DMS79 (cell line): ENCODE results near the gene SIRT4.
A peak's percentile ranks its signal among the peaks of the same experiment; 100 is the strongest.
"Not testable (repeated sequence)": the region's sequence is repeated elsewhere in the genome, so short reads cannot be mapped to it uniquely, and the experiment has no call there.

Source experiments
- DNase-seq: peaks from one replicate; lab custom pipeline; 2025; lab: John Stamatoyannopoulos, UW

The SIRT4 gene

DNA sequence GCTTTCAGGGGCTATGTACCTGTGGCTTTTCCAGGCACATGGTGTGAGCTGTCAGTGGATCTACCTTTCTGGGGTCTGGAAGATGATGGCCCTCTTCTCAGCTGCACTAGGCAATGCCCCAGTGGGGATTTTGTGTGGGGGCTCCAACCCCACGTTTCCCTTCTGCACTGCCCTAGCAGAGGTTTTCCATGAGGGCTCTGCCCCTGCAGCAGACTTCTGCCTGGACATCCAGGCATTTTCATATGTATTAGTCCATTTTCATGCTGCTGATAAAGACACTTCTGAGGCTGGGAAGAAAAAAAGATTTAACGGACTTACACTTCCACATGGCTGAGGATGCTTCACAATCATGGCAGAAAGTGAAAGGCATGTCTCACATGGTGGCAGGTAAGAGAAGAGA lies 34.3 kb downstream of the SIRT4 start:
- not testable (repeated sequence) for DNase-seq

DNA sequence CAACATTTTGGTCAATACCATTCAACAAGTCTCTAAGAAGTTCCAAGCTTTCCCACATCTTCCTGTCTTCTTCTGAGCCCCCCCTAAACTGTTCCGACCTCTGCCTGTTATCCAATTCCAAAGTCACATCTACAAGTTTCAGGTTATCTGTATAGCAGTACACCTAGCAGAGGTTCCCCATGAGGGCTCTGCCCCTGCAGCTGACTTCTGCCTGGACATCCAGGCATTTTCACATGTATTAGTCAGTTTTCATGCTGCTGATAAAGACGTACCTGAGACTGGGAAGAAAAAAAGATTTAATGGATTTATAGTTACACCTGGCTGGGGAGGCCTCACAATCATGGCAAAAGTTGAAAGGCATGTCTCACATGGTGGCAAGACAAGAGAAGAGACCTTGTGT lies 35.6 kb downstream of the SIRT4 start:
- no peak for DNase-seq

DNA sequence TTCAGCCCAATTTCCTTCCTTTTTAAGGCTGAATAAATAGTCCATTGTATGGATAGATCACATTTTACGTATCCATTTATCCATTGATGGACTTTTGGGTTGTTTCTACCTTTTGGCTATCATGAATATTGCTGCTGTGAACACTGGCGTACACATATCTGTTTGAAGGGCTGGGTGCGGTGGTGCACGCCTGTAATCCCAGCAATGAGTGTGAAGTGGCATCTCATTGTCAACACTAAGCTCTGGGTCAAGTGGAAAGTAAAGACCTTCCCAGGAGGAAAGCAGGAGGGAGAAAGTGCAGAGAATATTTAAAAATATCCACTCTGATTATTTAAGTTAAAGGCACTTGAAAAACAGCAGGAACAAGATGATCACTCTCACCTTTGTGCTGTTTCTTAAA lies 37.1 kb downstream of the SIRT4 start:
- no peak for DNase-seq

DNA sequence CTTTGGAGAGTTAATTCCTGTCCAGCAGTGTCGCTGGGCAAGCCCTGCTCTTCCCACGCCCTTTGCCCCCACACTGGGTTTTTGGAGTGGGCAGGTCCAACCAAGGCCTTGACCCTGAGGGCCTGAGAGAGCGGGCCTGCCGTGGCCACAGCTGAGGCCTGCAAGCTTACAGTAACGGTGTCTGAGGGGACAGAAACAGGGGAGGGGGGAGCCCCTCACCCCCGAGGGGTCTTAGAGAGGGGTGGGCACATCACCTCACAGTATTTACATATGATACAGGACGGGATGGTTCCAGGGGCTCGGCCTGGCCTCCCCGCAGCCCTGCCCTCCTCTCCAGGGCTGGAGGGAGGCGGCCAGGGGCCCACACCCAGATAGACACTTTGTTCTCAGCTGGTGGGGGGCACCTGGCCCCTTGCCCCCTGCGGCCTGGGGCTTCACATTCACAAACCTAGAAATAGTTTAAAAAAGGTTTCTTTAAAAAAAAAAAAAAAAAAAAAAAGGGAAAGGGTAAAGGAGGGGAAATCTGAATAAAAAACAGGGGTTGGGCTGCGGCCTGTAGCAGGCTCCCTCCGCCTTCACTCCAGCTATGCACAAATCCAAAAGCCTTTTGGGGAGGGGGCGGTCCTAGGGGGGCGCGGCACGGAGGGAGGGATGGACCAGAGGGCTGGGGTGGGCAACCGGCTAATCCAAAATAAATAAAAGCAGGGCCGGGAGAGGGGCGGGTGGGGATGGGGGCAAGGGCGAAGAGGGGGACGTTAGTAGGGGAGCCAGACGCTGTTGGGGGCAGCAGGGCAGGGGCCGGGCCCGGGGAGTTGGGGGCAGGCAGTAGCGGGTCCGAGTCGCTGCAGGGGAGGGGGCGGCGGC lies 40.3 kb downstream of the SIRT4 start:
- no peak for DNase-seq

GRCh38 chr12:120343039-120343537 lies 41.0 kb downstream of the SIRT4 start:
- no peak for DNase-seq

DNA sequence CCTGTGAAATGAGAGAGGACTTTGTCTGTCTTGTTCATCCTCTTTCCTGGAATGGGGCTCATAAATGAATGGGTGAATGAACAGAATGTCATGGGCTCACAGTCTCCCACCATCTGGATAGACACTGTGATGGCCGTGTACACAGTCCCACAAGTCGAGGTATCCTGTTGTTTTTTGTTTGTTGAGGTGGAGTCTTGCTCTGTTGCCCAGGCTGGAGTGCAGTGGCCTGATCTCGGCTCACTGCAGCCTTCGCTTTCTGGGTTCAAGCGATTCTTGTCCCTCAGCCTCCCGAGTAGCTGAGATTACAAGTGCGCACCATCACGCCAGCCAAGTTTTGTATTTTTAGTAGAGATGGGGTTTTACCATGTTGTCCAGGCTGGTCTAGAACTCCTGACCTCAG lies 41.6 kb downstream of the SIRT4 start:
- no peak for DNase-seq

DNA sequence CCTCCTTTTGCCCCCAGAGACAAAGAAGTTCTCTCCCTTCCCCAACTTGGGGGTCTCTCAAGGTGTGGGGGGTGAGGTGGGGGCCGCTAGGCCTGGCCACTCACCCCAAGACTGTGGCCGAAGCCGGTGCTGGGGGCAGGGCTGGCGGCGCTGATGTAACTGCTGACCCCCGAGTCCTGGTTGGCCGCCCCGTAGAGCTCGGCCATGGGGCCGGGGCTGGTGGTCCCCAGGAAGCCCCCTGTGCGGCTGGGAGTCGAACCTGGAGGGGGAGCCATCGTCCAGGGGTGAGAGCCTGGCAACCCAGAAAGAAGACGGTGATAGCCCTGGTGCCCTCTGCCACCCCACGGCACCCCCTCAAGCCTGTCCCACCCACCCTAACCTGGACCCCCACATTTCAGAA lies 43.9 kb downstream of the SIRT4 start:
- no peak for DNase-seq

- DNase-seq = no peak
These were observed 44.6 kb downstream of the SIRT4 start for GRCh38 chr12:120346681-120347080.

GRCh38 chr12:120347766-120348165 lies 45.6 kb downstream of the SIRT4 start:
- DNase-seq = no peak

DNA sequence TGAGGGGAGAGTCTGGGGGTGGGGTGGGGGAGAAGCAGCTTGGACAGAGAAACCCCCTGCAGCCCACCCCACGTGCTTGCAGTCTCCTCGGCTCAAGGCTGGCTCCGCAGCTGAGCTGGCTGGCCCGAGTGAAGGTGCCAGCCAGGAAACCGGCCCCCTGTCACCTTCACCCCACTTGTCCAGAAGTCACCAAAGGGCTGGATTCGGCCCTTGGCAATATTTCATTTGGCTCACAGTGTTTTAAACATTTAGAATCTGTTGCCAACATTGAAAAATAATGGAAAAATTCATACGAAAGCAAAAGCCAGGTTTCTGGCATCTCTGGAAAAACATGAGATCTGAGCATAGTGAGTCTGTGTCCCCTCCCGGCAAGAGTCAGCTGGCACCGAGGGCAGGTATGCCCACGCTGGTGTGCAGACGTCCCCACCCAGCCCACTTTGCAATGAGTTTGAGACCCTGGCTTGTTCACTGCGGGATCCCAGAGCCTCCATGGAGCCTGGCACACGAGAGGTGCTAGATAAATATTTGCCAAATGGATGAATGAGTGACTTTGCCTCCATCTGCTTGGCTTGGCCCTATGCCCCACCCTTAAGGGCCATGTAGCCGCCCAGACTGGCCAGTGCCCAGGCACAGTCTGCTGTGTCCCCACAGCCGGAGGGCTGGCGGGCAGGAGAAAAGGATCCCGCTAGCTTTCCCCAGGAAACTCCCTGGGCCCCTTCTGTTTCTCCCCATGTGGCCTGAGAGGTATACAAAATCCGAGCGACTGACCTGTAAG lies 48.6 kb downstream of the SIRT4 start:
- DNase-seq = no peak

- DNase-seq = no peak
These were observed 50.0 kb downstream of the SIRT4 start for GRCh38 chr12:120352117-120352516.

GRCh38 chr12:120353136-120353535 lies 51.0 kb downstream of the SIRT4 start:
- DNase-seq = no peak

DNA sequence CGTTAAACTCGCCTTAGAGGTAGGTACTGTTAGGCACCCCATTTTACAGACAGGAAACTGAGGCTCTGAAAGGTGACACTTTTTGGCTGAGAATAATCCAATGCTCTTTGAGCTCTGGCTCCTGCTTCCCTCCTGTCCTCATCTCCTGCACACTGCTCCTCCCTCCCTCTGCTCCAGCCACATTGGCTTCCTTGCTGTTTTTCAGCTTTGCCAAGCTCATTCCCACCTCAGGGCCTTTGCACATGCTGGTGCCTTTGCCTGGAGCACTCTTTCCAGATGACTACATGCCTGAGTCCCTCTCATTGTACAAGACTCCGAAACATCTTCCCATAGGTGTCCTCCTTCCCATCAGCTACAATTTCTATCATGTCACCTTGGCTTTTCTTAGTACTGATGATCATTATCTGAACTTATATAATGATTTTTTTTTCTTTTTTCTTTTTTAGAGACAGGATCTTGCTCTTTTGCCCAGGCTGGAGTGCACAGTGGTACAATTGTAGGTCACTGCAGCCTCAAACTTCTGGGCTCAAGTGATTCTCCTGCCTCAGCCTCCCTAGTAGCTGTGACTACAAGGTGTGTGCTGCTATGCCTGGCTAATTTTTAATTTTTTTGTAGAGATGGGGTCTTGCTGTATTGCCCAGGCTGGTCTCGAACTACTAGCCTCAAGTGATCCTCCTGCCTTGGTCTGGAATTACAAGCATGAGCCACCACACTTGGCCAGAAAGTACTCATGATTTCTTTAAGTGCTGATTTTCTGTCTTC lies 51.6 kb downstream of the SIRT4 start:
- DNase-seq = no peak

- peak; percentile 43 for DNase-seq
These were observed 54.5 kb downstream of the SIRT4 start for GRCh38 chr12:120356567-120357030.

DNA sequence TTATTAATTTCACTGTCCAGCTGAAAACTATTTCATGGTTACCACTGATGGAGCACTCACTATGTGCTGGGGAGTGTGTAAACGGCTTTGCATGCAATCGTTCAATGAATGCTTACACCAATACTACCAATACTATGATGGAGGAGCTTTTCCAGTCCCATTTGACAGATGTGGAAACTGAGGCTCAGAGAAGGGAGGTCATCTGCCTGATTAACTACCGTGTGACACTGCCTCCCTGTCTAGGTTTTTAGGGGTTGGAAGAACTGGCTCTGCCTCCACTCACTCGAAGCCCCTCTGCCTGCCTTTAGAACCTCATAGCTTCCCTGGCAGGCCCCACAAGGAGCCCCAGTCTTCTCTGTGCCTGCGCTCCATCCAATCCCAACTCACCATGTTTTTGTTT lies 55.0 kb downstream of the SIRT4 start:
- DNase-seq = no peak

- DNase-seq = no peak
These were observed 56.4 kb downstream of the SIRT4 start for GRCh38 chr12:120358412-120359100.

- DNase-seq = no peak
These were observed 57.0 kb downstream of the SIRT4 start for GRCh38 chr12:120359128-120359527.

DNA sequence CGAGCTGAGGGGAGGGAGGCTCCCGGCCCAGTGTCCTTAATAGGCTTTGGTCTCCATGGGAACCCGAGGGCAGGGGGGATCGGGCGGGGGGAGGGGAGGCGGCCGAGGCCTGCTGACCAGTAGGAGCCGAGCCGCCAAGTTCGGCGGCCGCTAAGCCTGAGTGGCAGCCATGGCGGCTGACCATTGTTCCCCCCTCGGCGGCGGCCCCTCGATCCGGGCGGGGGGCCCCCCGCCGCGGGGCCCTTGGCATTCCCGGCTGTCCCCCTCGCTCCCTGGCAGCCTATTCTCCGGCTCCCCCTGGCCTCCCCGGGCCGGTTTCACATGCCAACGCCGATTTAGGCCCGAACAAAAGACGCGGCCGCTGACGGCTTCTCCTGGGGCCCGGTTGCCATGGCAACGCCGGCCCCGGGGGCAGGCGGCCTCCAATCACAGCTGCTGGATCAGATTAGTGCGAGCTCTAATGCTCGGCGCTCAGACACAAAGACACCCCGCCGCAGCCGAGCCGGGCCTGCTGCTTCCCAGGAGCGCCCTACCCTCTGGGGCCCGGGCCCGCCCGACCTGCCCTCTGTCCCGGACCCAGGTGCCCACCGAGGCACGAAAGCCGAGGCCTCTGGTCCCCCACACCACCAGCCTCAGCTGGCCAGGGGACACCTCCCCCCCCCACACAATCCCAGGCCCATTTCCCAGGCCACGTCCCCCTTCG lies 59.5 kb downstream of the SIRT4 start:
- peak; percentile 90 for DNase-seq
